ENCODE results near the gene ZDHHC9.

The ZDHHC9 gene

DNA sequence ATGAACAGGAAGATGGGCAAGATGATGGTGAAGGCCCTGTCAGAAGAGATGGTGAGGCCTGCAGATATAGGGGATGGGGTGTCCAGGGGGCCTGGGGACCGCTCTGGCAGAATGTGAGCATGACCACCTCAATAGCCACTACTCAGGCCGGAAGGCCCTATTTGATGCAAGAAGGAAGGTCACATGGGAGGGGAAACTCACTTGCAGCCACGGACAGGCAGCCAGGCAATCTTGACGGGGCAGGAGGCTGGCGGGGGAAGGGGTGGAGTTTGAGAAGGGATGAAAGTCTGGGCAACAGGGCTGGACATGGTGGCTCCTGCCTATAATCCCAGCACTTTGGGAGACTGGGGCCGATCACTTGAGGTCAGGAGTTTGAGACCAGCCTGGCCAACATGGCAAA is 55.2 kb downstream of the ZDHHC9 start:
- TF ChIP-seq, protein P1, sequence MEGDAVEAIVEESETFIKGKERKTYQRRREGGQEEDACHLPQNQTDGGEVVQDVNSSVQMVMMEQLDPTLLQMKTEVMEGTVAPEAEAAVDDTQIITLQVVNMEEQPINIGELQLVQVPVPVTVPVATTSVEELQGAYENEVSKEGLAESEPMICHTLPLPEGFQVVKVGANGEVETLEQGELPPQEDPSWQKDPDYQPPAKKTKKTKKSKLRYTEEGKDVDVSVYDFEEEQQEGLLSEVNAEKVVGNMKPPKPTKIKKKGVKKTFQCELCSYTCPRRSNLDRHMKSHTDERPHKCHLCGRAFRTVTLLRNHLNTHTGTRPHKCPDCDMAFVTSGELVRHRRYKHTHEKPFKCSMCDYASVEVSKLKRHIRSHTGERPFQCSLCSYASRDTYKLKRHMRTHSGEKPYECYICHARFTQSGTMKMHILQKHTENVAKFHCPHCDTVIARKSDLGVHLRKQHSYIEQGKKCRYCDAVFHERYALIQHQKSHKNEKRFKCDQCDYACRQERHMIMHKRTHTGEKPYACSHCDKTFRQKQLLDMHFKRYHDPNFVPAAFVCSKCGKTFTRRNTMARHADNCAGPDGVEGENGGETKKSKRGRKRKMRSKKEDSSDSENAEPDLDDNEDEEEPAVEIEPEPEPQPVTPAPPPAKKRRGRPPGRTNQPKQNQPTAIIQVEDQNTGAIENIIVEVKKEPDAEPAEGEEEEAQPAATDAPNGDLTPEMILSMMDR (conservative IDR thresholded peaks at IDR 0.05; ENCODE audit: control insufficient read depth, insufficient read depth, low read depth, low read length) = no peak

DNA sequence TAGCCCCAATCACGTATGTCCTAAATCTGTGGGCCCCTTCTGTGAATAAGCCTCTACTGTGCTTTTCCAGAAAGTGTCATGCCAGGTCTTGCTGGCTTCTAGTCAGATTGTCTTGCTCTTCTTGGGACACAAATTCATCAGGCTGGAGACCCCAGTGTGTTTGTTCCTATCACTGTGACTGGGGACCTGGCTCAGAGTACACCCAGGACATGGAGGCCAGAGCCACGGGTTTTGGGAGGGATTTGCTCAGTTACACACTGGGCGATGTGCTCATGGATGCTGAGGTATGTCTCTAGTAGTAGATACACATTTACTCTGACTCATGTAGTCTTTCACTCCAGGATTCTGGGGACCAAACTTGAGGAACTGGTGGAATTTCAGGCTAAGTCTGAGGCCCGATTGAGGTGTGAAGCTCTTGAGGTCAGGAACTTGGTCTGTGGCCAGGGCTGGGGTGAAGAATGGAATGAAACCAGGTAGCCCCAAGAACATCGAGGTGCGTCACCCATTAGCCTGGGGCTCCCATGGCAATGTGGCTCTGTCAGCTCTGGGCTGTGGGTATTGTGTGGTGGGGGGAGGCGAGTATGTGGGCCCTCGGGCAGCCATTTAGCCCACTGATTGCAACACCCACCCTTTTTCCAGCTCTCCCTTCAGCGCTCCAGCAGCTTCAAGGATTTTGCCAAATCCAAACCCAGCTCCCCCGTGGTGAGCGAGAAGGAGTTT is 56.2 kb downstream of the ZDHHC9 start:
- DNase-seq (ENCODE audit: low read depth) = no peak
- no peak overlapping the region for H3K4me3 ChIP-seq (ENCODE audit: control insufficient read depth, low read depth, low read length)
- TF ChIP-seq, protein P1 (conservative IDR thresholded peaks at IDR 0.05; ENCODE audit: control insufficient read depth, insufficient read depth, low read depth, low read length) = no peak

More for the DNA sequence above, 55.2 kb downstream of the ZDHHC9 start:
- H3K4me3 ChIP-seq (ENCODE audit: control insufficient read depth, low read depth, low read length) = no peak overlapping the region
- no peak for DNase-seq (ENCODE audit: low read depth)

DNA sequence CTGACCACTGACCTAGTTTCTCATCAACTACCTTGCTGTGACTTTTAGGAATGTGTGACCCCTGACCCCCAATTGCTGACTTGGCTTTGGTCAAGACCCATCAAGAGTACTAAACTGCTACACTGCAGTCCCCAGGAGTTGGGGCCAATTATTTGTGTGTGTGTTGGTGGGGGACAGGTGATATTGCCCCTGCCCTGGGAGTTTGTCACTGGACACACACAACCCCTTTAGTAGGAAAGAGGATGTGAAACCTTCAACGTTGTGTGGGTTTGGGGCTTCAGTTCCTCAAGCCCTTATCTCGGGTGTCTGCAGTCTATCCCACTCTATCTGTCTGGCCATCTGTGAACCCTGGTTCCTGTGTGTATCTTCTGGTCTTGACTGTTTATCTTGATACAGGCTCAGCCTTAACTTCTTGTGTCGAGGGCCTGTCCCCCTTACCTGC is 57.5 kb downstream of the ZDHHC9 start:
- no peak overlapping the region for H3K4me3 ChIP-seq (ENCODE audit: control insufficient read depth, low read depth, low read length)
- TF ChIP-seq, protein P1 (conservative IDR thresholded peaks at IDR 0.05; ENCODE audit: control insufficient read depth, insufficient read depth, low read depth, low read length) = no peak
- no peak for DNase-seq (ENCODE audit: low read depth)

DNA sequence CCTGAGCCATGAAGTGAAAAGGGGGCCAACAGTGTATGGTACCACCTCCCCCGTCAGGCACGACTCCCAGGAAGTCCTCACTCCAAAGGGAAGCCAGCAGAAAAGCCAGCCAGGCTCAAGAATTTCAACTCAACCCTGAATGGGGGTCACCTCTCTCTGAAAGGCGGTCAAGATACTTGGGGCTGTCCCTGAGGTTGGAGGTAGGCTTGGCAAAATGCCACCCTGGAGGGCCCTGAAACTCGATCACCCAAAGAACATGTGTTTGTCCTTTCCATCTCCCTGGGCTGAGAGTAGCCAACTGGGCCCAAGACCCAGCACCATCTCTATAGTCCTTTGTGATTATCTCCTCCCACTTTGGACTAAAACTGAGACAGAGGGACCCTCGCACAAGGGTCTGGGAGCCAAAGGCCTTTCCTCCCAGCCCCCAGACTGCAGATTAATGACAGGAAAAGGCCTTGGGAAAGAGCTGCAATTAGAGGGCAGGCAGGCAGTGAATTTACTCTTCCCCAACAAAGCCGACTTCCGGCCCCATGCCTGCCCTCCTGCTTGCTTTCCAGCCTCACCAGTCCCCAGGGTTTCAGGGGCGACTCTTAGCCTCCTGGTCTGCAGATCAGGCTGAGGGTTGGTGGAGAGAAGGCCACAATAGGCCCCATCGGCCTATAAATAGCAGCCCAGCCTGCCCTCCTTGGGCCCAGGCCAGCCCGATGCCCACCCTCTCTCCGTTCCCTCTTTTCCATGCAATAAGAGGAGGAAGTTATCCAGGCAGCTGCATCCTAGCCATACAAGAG is 58.3 kb downstream of the ZDHHC9 start:
- no peak for DNase-seq (ENCODE audit: low read depth)
- H3K4me3 ChIP-seq (ENCODE audit: control insufficient read depth, low read depth, low read length) = no peak overlapping the region
- TF ChIP-seq, protein P1 (conservative IDR thresholded peaks at IDR 0.05; ENCODE audit: control insufficient read depth, insufficient read depth, low read depth, low read length) = no peak

DNA sequence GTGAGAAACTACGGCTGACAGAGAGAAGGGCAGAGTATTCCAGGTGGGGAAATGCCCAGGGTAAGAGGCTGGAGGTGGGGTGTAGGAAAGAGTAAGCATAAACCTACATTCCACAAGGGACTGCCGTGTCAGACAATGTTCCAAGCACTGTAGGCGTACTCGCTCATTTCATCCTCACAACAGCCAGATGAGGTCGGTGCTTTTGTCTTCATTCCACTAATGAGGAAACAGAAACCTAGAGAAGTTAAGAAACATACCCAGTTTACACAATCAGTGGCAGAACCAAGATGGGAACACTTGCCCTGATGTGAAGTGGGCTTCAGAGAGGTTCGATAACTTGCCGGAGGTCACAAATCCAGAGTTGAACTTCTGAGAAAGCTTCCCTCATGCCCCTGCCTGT is 59.3 kb downstream of the ZDHHC9 start:
- no peak for DNase-seq (ENCODE audit: low read depth)
- no peak overlapping the region for H3K4me3 ChIP-seq (ENCODE audit: control insufficient read depth, low read depth, low read length)
- TF ChIP-seq, protein P1 (conservative IDR thresholded peaks at IDR 0.05; ENCODE audit: control insufficient read depth, insufficient read depth, low read depth, low read length) = no peak

DNA sequence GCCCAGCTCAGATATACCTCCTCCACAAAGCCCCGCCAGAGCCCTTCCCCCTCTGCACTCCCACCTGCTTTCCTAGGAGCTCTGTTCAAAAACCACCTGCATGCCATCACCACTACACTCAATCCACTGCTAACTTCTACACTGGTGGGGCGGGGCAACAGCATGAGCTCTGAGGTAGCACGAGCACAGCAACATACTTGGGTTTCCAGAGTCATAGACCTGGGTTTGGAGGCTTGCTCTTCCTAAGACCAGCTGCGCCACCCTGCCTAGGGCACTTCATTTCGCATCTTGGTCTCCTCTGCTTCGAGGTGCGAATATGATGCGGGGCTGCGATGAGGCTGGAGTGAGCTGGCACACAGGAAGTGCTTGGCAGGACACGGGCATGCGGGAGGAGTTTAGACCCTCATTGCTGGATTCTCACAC is 60.4 kb downstream of the ZDHHC9 start:
- no peak overlapping the region for H3K4me3 ChIP-seq (ENCODE audit: control insufficient read depth, low read depth, low read length)
- TF ChIP-seq, protein P1 (conservative IDR thresholded peaks at IDR 0.05; ENCODE audit: control insufficient read depth, insufficient read depth, low read depth, low read length) = no peak
- DNase-seq (ENCODE audit: low read depth) = no peak

All from fibroblast of mammary gland (primary cell).